Breast epithelium (tissue), 4 donors: ENCODE measurements around the gene RPL28. TPM values are rescaled to one million over a fixed set of nuclear protein-coding genes. Genes with fewer than 3 reads are reported as not detected.
A peak's percentile ranks its signal among the peaks of the same experiment; 100 is the strongest.
"Not testable (repeated sequence)": the region's sequence is repeated elsewhere in the genome, so short reads cannot be mapped to it uniquely, and the experiment has no call there.

ENCODE experiments used
- DNase-seq, 2 donors: peaks; one replicate each; pipeline ENCODE4 v3.0.0-alpha.2; 2019; ENCODE audit warnings: low spot score in 2 of 2
- H3K27ac ChIP-seq, 2 donors: fragments of 200-600 bp; sonication (generic) in 1 of 2; one replicate each; pipeline ENCODE4 v1.5.1; 2016 to 2019; ENCODE audit warnings: mild to moderate bottlenecking in 1 of 2
- H3K27me3 ChIP-seq, 2 donors: fragments of 200-600 bp; sonication (generic) in 1 of 2; one replicate each; pipeline versions ENCODE4 v1.5.1 to v1.6.0; 2017 to 2019; ENCODE audit warnings: control low read depth in 1 of 2, mild to moderate bottlenecking in 1 of 2
- H3K36me3 ChIP-seq: fragments of 200-600 bp; one replicate; pipeline ENCODE4 v1.5.1; 2019
- H3K4me1 ChIP-seq, 2 donors: fragments of 200-600 bp; sonication (generic); one replicate each; pipeline ENCODE4 v1.5.1; 2016 to 2019; ENCODE audit warnings: control low read depth in 1 of 2
- H3K4me3 ChIP-seq, 3 donors: fragments of 200-600 bp; sonication (generic); 1 replicate in 2 of 3; 2 replicates in 1 of 3; pipeline ENCODE4 v1.5.1; 2016 to 2019; ENCODE audit warnings: mild to moderate bottlenecking in 3 of 3, moderate library complexity in 2 of 3
- H3K9me3 ChIP-seq, 2 donors: fragments of 200-600 bp; sonication (generic) in 1 of 2; one replicate each; pipeline ENCODE4 v1.5.1; 2016 to 2019; ENCODE audit warnings: control low read depth in 1 of 2
- POLR2A ChIP-seq: fragments of 450-650 bp; IDR thresholded peaks from one replicate; pipeline ENCODE4 v1.6.1; 2016; ENCODE audit warnings: antibody characterized with exemption, mild to moderate bottlenecking, moderate library complexity
- POLR2AphosphoS5 ChIP-seq, 3 donors: sonication (generic); formaldehyde crosslinking; IDR thresholded peaks; one replicate each; pipeline ENCODE4 v1.6.1; 2017; ENCODE audit warnings: antibody characterized with exemption in 3 of 3
- intact Hi-C: fragments of 100-400 bp; cut with DNase I; formaldehyde crosslinking; loops from one replicate; pipeline ENCODE4 v1.15.1; 2023; ENCODE audit warnings: low total_unique reads
- total RNA-seq, 3 donors: library from RNA; depleted of rRNA; stranded (reverse); fragments of >200 nt; gene quantifications; one replicate each; pipeline ENCODE4 v1.1.0, GENCODE V29; 2016
- TF ChIP-seq, protein P1 (sequence below), 3 donors: fragments of 450-650 bp; IDR thresholded peaks; one replicate each; pipeline ENCODE4 v1.5.1; 2016 to 2017; ENCODE audit warnings: antibody characterized with exemption in 3 of 3, mild to moderate bottlenecking in 3 of 3, moderate library complexity in 3 of 3

RPL28 gene
- total RNA-seq, 3 donors from 2014 or later: 462 to 673 (median 471) TPM

DNA sequence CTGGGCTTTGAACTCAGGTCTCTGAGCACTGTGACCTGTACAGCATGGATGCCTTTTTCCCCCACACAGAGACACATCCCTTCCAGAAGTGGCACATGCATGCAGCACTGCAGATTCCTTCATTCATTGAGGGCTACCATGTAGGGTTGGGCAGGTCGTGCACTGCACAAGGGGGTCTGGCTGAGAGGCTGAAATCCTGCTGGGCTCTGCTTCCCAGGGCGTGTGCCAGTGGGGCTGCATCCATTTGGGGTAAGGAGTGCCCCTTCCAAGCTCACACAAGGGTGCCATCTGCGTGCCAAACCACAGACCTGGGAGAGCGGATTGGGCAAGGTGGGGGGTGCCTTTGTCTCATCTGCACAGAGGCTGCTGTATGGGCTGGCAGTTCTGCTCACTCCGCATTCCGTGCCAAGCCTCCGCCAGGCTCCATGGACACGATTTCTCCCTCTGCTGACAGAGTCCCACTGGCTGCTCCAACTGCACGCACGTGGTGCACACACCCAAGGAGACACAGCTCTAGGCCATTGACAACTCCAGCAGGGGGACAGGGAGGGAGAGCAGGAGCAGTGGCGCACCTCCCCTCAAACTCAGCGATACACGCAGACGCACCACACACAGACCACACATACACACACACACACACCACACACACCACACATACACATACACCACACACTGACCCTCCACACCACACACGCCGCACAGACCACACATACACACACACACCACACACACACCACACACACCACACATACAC, 61.9 kb downstream of the RPL28 start:
- TF ChIP-seq POLR2AphosphoS5 (IDR thresholded peaks at IDR 0.05) (no peak), POLR2A (no peak)
- TF ChIP-seq, protein P1, sequence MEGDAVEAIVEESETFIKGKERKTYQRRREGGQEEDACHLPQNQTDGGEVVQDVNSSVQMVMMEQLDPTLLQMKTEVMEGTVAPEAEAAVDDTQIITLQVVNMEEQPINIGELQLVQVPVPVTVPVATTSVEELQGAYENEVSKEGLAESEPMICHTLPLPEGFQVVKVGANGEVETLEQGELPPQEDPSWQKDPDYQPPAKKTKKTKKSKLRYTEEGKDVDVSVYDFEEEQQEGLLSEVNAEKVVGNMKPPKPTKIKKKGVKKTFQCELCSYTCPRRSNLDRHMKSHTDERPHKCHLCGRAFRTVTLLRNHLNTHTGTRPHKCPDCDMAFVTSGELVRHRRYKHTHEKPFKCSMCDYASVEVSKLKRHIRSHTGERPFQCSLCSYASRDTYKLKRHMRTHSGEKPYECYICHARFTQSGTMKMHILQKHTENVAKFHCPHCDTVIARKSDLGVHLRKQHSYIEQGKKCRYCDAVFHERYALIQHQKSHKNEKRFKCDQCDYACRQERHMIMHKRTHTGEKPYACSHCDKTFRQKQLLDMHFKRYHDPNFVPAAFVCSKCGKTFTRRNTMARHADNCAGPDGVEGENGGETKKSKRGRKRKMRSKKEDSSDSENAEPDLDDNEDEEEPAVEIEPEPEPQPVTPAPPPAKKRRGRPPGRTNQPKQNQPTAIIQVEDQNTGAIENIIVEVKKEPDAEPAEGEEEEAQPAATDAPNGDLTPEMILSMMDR (IDR thresholded peaks at IDR 0.05): no peak
- H3K27ac ChIP-seq: no peak overlapping the region
- H3K4me1 ChIP-seq: peaks cover 0 to 14% of the 10 kb centered on the region in 2 donors
- no peaks in the 10 kb centered on the region for H3K36me3 ChIP-seq
- no peaks in the 10 kb centered on the region for H3K9me3 ChIP-seq
- no peak overlapping the region for H3K4me3 ChIP-seq
- peaks cover 14 to 57% of the 10 kb centered on the region in 2 donors for H3K27me3 ChIP-seq
- intact Hi-C loops: no loop called here
- DNase-seq: no peak

DNA sequence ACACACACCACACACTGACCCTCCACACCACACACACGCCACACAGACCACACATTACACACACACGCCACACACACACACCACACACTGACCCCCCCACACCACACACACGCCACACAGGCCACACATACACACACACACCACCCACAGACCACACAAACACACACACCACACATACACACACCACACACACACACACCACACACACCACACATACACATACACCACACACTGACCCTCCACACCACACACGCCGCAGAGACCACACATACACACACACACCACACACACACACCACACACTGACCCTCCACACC, 62.4 kb downstream of the RPL28 start:
- intact Hi-C loops, H3K27ac ChIP-seq, DNase-seq, H3K4me3 ChIP-seq, H3K36me3 ChIP-seq, H3K9me3 ChIP-seq: not testable (repeated sequence)
- Histone ChIP-seq H3K4me1 (peaks cover 0 to 15% of the 10 kb centered on the region in 2 donors), H3K27me3 (peaks cover 14 to 54% of the 10 kb centered on the region in 2 donors)

DNA sequence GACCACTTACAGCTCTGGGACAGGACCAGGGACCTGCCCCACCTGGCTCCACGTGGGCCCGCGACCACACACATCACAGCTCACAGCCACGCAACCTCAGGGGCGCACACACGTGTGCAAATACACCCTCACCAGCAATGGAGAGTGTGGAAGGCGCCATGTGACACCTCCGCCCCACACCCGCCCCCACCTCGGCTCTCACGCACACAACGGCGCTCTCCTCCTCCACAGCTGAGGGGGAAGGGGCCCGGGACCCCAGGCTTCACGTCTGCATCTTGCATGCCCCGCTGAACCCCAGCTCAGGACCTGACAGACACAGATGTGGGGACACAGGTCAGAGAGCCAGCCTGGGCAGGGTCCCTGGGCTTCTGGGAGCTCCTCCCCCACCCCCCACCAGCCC, 63.7 kb downstream of the RPL28 start:
- intact Hi-C loops: no loop called here
- Histone ChIP-seq H3K27ac (no peak overlapping the region), H3K27me3 (peaks cover 12 to 40% of the 10 kb centered on the region in 2 donors), H3K4me3 (no peak overlapping the region), H3K4me1 (peaks cover 0 to 15% of the 10 kb centered on the region in 2 donors), H3K9me3 (no peaks in the 10 kb centered on the region), H3K36me3 (no peaks in the 10 kb centered on the region)
- no peak for DNase-seq
- no peak for TF ChIP-seq POLR2AphosphoS5 (IDR thresholded peaks at IDR 0.05)
- TF ChIP-seq POLR2A: no peak

DNA sequence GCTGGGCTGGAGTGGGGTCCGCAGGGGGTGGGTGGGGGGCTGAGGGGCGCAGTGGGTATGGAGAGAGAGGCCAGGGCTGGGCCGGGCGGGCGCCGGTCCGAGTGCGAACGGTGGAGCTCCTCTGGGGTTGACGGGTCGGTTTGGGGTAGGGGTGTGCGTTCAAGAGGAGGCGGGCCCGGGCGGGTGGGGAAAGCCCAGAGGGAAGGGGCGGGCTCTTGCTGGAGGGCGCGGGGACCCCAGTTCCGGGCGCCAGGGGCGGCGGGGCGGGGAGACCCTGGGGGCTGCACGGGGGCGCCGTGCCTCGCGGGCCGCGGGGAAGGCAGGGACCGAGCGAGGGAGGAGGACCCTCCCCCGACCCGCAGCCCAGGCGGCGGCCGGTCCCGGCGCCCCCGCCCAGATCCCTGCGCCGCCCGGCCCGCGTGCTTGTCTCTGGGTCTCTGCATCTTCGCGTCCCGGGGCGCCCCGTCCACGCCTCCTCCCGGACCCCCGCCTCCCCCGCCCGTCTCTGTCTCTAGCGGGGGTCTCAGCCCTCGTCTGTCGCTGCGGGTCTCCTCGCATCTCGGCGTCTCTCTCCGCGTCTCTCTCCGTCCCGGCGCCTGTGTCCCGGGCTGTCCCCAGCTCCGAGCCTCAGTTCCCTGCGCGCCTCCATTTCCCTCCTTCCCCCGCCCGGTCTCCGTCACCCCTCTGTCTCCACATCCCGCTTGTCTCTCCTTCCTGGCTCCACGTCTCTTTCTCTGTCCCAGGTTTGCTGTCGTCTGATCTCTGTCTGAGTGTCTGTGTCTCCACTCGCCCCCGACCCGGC, 65.6 kb downstream of the RPL28 start:
- H3K4me3 ChIP-seq: peak overlapping the region in 2 of 3 donors; percentile 4 to 54
- no peak overlapping the region for H3K27ac ChIP-seq
- peaks cover 12 to 30% of the 10 kb centered on the region in 2 donors for H3K27me3 ChIP-seq
- no peaks in the 10 kb centered on the region for H3K9me3 ChIP-seq
- H3K4me1 ChIP-seq: peaks cover 0 to 15% of the 10 kb centered on the region in 2 donors
- TF ChIP-seq POLR2A (no peak), POLR2AphosphoS5 (IDR thresholded peaks at IDR 0.05) (no peak)
- TF ChIP-seq, protein P1 (IDR thresholded peaks at IDR 0.05): no peak
- no peaks in the 10 kb centered on the region for H3K36me3 ChIP-seq
- DNase-seq: no peak
- intact Hi-C loops: no loop called here

DNA sequence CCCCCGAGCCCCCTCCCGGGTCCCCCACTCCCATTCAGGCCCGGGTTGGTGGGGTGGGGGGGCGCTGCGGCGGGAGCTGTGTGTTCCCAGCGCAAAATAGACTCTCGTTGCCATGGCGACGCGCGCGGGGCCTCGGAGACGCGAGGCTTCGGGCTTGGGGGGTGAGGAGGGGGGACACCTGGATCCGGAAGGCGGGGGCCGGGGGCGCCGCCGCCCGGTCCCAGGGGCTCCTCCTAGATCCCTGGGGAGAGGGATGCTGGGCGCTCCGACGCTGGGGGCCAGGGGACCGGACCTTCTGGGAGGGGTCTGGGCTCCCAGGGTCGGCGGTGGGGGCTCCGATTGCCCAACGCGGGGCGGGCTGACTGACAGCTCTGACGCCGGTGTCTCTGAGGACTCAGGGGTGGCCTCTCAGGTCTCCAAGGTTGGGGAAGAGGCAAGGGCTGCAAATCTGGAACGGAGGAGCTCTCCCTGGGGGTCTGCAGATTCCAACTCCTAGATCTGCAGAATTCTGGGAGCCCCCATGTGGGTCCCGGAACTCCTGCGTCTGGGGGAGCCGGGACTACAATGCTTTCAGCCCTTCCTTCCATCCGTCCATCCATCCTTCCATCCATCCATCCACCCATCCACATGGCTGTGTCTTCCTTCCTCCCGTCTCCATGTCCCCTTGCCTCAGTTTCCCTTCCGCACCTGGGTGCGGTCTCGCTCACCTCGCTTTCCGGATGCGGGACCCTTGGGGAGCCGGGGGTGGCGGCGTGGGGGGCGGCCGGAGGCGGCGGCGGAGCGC, 66.4 kb downstream of the RPL28 start:
- Histone ChIP-seq H3K27me3 (peaks cover 12 to 30% of the 10 kb centered on the region in 2 donors), H3K4me3 (peak overlapping the region in 2 of 3 donors; percentile 13 to 54), H3K36me3 (no peaks in the 10 kb centered on the region), H3K27ac (no peak overlapping the region), H3K4me1 (peaks cover 0 to 15% of the 10 kb centered on the region in 2 donors), H3K9me3 (no peaks in the 10 kb centered on the region)
- DNase-seq: no peak
- intact Hi-C loops: no loop called here
- TF ChIP-seq, protein P1 (IDR thresholded peaks at IDR 0.05): no peak
- TF ChIP-seq POLR2A: no peak
- TF ChIP-seq POLR2AphosphoS5 (IDR thresholded peaks at IDR 0.05): no peak

Other genes starting within 250 kb of the RPL28 start
- 1 to 10 TPM in 2 of 3 donors, not detected in 1; 3.7 to 7.2 TPM for gene TNNT1, start 236.7 kb upstream of the RPL28 start, total RNA-seq
- 1 to 10 TPM in 1 of 3 donors, not detected in 2; 2.6 TPM for gene TNNI3, start 228.2 kb upstream of the RPL28 start, total RNA-seq
- gene DNAAF3, start 219.3 kb upstream of the RPL28 start, total RNA-seq: 1 to 10 TPM in 2 of 3 donors, not detected in 1; 4.7 to 4.9 TPM
- gene SYT5, start 205.6 kb upstream of the RPL28 start, total RNA-seq: under 1 TPM in 1 of 3 donors, not detected in 2; under 0.01 TPM
- 10 to 100 TPM in 1 of 3 donors, 1 to 10 TPM in 1, under 1 TPM in 1; 0.73 to 10.2 (median 2.1) TPM for gene PTPRH, start 176.4 kb upstream of the RPL28 start, total RNA-seq
- 1 to 10 TPM in 2 of 3 donors, under 1 TPM in 1; 0.80 to 3.6 (median 1.6) TPM for gene TMEM86B, start 157.2 kb upstream of the RPL28 start, total RNA-seq
- 10 to 100 TPM; 23.8 to 31.5 (median 28.2) TPM for gene PPP6R1, start 126.9 kb upstream of the RPL28 start, total RNA-seq
- gene HSPBP1, start 105.8 kb upstream of the RPL28 start, total RNA-seq: 10 to 100 TPM; 13.3 to 36.1 (median 32.6) TPM
- 1 to 10 TPM in 2 of 3 donors, not detected in 1; 2.5 to 4.6 TPM for gene BRSK1, start 101.9 kb upstream of the RPL28 start, total RNA-seq
- gene TMEM150B, start 60.6 kb upstream of the RPL28 start, total RNA-seq: 10 to 100 TPM in 1 of 3 donors, 1 to 10 TPM in 2; 1.6 to 11.8 (median 3.1) TPM
- gene KMT5C, start 46.1 kb upstream of the RPL28 start, total RNA-seq: 10 to 100 TPM in 2 of 3 donors, 1 to 10 TPM in 1; 6.1 to 20.8 (median 18.4) TPM
- 1 to 10 TPM in 1 of 3 donors, under 1 TPM in 1, not detected in 1; 0.73 to 1.3 TPM for gene COX6B2, start 31.2 kb upstream of the RPL28 start, total RNA-seq
- gene GARIN5B, start 22.7 kb upstream of the RPL28 start, total RNA-seq: not detected
- gene IL11, start 15.5 kb upstream of the RPL28 start, total RNA-seq: 1 to 10 TPM in 1 of 3 donors, under 1 TPM in 1, not detected in 1; 0.29 to 1.3 TPM
- not detected for gene TMEM190, start 9.1 kb upstream of the RPL28 start, total RNA-seq
- gene TMEM238, start 1.6 kb upstream of the RPL28 start, total RNA-seq: 10 to 100 TPM in 1 of 3 donors, 1 to 10 TPM in 2; 4.5 to 12.7 (median 9.8) TPM
- gene UBE2S, start 21.9 kb downstream of the RPL28 start, total RNA-seq: 1 to 10 TPM; 7.2 to 9.0 (median 8.9) TPM
- gene SHISA7, start 57.4 kb downstream of the RPL28 start, total RNA-seq: under 1 TPM in 1 of 3 donors, not detected in 2; 0.29 TPM
- 10 to 100 TPM; 42.7 to 71.5 (median 57.0) TPM for gene ISOC2, start 75.7 kb downstream of the RPL28 start, total RNA-seq
- not detected for gene C19orf85, start 78.8 kb downstream of the RPL28 start, total RNA-seq
- gene ZNF628, start 90.7 kb downstream of the RPL28 start, total RNA-seq: 1 to 10 TPM; 2.1 to 4.4 (median 4.3) TPM
- gene NAT14, start 99.3 kb downstream of the RPL28 start, total RNA-seq: 10 to 100 TPM in 2 of 3 donors, 1 to 10 TPM in 1; 1.9 to 11.3 (median 10.8) TPM
- gene SSC5D, start 102.5 kb downstream of the RPL28 start, total RNA-seq: 1 to 10 TPM; 3.6 to 7.2 (median 3.8) TPM
- not detected for gene SBK2, start 151.2 kb downstream of the RPL28 start, total RNA-seq
- 1 to 10 TPM in 1 of 3 donors, not detected in 2; 1.3 TPM for gene SBK3, start 159.6 kb downstream of the RPL28 start, total RNA-seq
- gene ZNF579, start 194.9 kb downstream of the RPL28 start, total RNA-seq: 1 to 10 TPM; 1.6 to 2.3 (median 1.6) TPM
- 1 to 10 TPM; 3.7 to 7.5 (median 6.1) TPM for gene FIZ1, start 213.6 kb downstream of the RPL28 start, total RNA-seq
- 10 to 100 TPM; 22.3 to 25.6 (median 25.4) TPM for gene ZNF524, start 214.4 kb downstream of the RPL28 start, total RNA-seq
- 1 to 10 TPM; 3.2 to 5.0 (median 3.9) TPM for gene ZNF865, start 219.7 kb downstream of the RPL28 start, total RNA-seq
- gene ZNF784, start 238.6 kb downstream of the RPL28 start, total RNA-seq: 1 to 10 TPM; 2.6 to 6.7 (median 4.9) TPM